ENCODE results near the gene FRMD4A.

DNA sequence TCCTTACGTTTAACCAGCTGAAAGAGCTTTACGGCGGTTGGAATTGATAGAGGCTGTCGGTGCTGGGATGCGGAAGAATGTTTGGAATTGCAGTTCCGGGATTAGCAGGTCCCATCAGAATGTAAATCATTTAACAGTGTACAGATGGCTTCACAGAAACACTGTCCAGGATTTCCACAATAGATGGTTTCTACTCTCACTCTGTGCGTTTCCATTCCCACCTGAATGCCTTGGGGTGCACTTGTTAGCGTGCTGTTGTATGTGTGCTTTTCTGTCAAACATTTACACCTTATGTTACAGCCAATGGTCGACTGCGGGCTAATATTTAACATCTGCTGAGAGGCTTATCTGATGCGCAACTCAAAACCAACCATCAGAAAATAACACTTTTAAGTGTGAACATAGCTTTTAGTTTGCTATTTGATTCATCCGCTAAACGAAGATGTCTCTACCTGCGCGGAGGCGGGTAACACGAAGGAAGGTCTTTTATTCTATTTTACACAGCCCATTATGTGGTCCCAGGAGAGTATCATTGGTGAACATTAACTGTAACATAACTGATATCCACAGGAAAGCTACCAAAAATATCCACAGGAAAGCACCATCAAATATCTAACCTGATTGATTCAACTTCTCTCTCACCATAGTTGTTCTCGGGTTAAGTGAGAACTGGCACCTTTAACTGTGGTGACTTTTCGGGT is 564.9 kb downstream of the FRMD4A start:
- TF ChIP-seq, protein P1, sequence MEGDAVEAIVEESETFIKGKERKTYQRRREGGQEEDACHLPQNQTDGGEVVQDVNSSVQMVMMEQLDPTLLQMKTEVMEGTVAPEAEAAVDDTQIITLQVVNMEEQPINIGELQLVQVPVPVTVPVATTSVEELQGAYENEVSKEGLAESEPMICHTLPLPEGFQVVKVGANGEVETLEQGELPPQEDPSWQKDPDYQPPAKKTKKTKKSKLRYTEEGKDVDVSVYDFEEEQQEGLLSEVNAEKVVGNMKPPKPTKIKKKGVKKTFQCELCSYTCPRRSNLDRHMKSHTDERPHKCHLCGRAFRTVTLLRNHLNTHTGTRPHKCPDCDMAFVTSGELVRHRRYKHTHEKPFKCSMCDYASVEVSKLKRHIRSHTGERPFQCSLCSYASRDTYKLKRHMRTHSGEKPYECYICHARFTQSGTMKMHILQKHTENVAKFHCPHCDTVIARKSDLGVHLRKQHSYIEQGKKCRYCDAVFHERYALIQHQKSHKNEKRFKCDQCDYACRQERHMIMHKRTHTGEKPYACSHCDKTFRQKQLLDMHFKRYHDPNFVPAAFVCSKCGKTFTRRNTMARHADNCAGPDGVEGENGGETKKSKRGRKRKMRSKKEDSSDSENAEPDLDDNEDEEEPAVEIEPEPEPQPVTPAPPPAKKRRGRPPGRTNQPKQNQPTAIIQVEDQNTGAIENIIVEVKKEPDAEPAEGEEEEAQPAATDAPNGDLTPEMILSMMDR (IDR thresholded peaks at IDR 0.05), result no peak
- no peak for TF ChIP-seq ZFX (IDR thresholded peaks at IDR 0.05; ENCODE audit: borderline replicate concordance)
